Esophagus squamous epithelium (tissue), 5 donors: ENCODE measurements around the gene C11orf65. TPM values are rescaled to one million over a fixed set of nuclear protein-coding genes. Genes with fewer than 3 reads are reported as not detected.

Experiments used
- DNase-seq: peaks from one replicate; lab custom pipeline; 2025; lab: John Stamatoyannopoulos, UW
- H3K27ac ChIP-seq, 4 donors: fragments of 200-600 bp; sonication (generic); one replicate each; pipeline ENCODE4 v1.5.1; 2016 to 2019; ENCODE audit warnings: mild to moderate bottlenecking in 1 of 4
- H3K27me3 ChIP-seq, 4 donors: fragments of 200-600 bp; sonication (generic); 1 replicate in 3 of 4; 2 replicates in 1 of 4; pipeline versions ENCODE4 v1.5.1 to v1.6.0; 2017 to 2021; ENCODE audit warnings: antibody characterized with exemption in 1 of 4
- H3K36me3 ChIP-seq, 3 donors: fragments of 200-600 bp; sonication (generic); one replicate each; pipeline ENCODE4 v1.5.1; 2016 to 2019
- H3K4me1 ChIP-seq, 3 donors: fragments of 200-600 bp; sonication (generic); one replicate each; pipeline ENCODE4 v1.5.1; 2017 to 2019
- H3K4me3 ChIP-seq, 4 donors: fragments of 200-600 bp; sonication (generic); 1 replicate in 3 of 4; 2 replicates in 1 of 4; pipeline ENCODE4 v1.5.1; 2016 to 2019; ENCODE audit warnings: mild to moderate bottlenecking in 2 of 4, moderate library complexity in 1 of 4
- H3K9me3 ChIP-seq, 3 donors: fragments of 200-600 bp; sonication (generic); one replicate each; pipeline ENCODE4 v1.5.1; 2016 to 2019
- CTCF ChIP-seq, 6 experiments: fragments of 450-650 bp in 4 of 6; fragments of 200-600 bp in 2 of 6; sonication (generic) in 2 of 6; IDR thresholded peaks; one replicate each; pipeline ENCODE4 v1.5.1; 2016 to 2019; ENCODE audit warnings: antibody characterized with exemption in 6 of 6, mild to moderate bottlenecking in 4 of 6, moderate library complexity in 4 of 6
- POLR2A ChIP-seq, 4 donors: fragments of 450-650 bp; IDR thresholded peaks; one replicate each; pipeline ENCODE4 v1.6.1; 2017; ENCODE audit warnings: antibody characterized with exemption in 4 of 4, mild to moderate bottlenecking in 4 of 4, moderate library complexity in 3 of 4
- WGBS, 2 donors: methylation state at CpG; one replicate each; pipeline ENCODE4 v1.1.5; 2018; 5-methylcytosine and 5-hydroxymethylcytosine counted together
- intact Hi-C: fragments of 100-400 bp; cut with DNase I; formaldehyde crosslinking; loops from one replicate; pipeline ENCODE4 v1.15.0; 2022
- total RNA-seq, 4 donors: library from RNA; depleted of rRNA; stranded (reverse); fragments of >200 nt; gene quantifications; one replicate each; pipeline ENCODE4 v1.1.0, GENCODE V29; 2016
- donor health status: DM: yes; HTN: yes; CAD: no.

C11orf65 gene
- total RNA-seq, 4 donors from 2014 or later = 0.09 to 2.7 (median 0.95) TPM; not detected in 1

GRCh38 chr11:108370990-108371389, 96.3 kb downstream of the C11orf65 start:
- H3K27me3 ChIP-seq = no peaks in the 10 kb centered on the region
- H3K4me3 ChIP-seq = no peak overlapping the region
- no peaks in the 10 kb centered on the region for H3K9me3 ChIP-seq
- H3K27ac ChIP-seq = no peak overlapping the region
- 61 to 67% methylated on average over 5 of the region's 5 CpGs for WGBS, 2 donors
- H3K4me1 ChIP-seq = peaks cover 0 to 7% (median 0%) of the 10 kb centered on the region in 3 donors
- intact Hi-C loops = no loop called here
- peaks cover 0 to 19% (median 0%) of the 10 kb centered on the region in 3 donors for H3K36me3 ChIP-seq
- TF ChIP-seq POLR2A (IDR thresholded peaks at IDR 0.05) (no peak), CTCF (IDR thresholded peaks at IDR 0.05) (no peak)
- DNase-seq = no peak

- no peak for DNase-seq
Measured at GRCh38 chr11:108370315-108370714, 97.0 kb downstream of the C11orf65 start.

GRCh38 chr11:108369064-108369463, 98.3 kb downstream of the C11orf65 start:
- Histone ChIP-seq H3K4me1 (peaks cover 0 to 7% (median 0%) of the 10 kb centered on the region in 3 donors), H3K9me3 (no peaks in the 10 kb centered on the region), H3K36me3 (peaks cover 0 to 34% (median 0%) of the 10 kb centered on the region in 3 donors), H3K4me3 (no peak overlapping the region), H3K27me3 (no peaks in the 10 kb centered on the region), H3K27ac (no peak overlapping the region)
- no peak for DNase-seq
- TF ChIP-seq POLR2A (IDR thresholded peaks at IDR 0.05) (no peak), CTCF (IDR thresholded peaks at IDR 0.05) (no peak)
- intact Hi-C loops = no loop called here
- WGBS, 2 donors = 82 to 84% methylated on average over 5 of the region's 5 CpGs

More at GRCh38 chr11:108370315-108370714, 97.0 kb downstream of the C11orf65 start:
- peaks cover 0 to 7% (median 0%) of the 10 kb centered on the region in 3 donors for H3K4me1 ChIP-seq
- H3K27me3 ChIP-seq = no peaks in the 10 kb centered on the region
- no peak overlapping the region for H3K4me3 ChIP-seq
- peaks cover 0 to 26% (median 0%) of the 10 kb centered on the region in 3 donors for H3K36me3 ChIP-seq
- no peak overlapping the region for H3K27ac ChIP-seq
- TF ChIP-seq POLR2A (IDR thresholded peaks at IDR 0.05) (no peak), CTCF (IDR thresholded peaks at IDR 0.05) (no peak)
- H3K9me3 ChIP-seq = no peaks in the 10 kb centered on the region
- intact Hi-C loops = no loop called here

DNA sequence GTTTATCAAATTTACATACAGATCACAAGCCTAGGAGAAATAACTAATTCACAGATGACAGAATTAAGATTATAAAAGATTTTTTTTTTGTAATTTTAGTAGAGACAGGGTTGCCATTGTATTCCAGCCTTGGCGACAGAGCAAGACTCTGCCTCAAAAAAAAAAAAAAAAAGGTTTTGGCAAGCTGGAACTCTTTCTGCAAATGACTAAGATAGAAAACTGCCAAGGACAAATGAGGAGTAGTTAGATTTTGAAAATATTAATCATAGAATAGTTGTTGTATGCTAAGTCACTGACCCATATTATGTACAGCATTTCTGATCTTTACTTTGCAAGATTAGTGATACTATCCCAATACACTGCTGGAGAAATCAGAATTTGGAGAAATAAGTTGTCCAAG, 99.2 kb downstream of the C11orf65 start:
- H3K4me1 ChIP-seq = peaks cover 0 to 7% (median 0%) of the 10 kb centered on the region in 3 donors
- no peaks in the 10 kb centered on the region for H3K9me3 ChIP-seq
- peaks cover 0 to 34% (median 0%) of the 10 kb centered on the region in 3 donors for H3K36me3 ChIP-seq
- intact Hi-C loops = no loop called here
- H3K27ac ChIP-seq = no peak overlapping the region
- H3K4me3 ChIP-seq = no peak overlapping the region
- no peak for DNase-seq
- H3K27me3 ChIP-seq = no peaks in the 10 kb centered on the region
- no peak for TF ChIP-seq POLR2A (IDR thresholded peaks at IDR 0.05)
- TF ChIP-seq CTCF (IDR thresholded peaks at IDR 0.05) = no peak
- 17 to 59% methylated on average over 1 of the region's 1 CpG for WGBS, 2 donors

DNA sequence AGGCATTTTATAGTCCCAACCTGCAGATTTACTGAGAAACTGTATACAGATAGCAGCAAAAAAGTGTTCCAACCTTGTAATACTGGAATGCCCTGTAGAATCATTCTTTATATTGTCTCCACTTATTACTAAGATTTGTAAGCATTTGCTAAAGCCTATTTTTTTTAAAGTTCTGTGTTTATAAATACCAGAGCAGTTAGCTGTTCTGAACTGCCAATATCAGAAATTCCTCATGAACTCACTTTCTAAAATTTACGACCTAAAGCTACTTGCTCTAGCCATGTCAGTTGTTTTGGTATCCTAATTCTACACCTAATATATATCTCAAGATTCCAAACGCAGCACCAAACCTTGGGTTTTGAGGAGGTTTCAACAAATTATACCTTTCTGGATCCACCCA, 103.2 kb downstream of the C11orf65 start:
- H3K9me3 ChIP-seq = no peaks in the 10 kb centered on the region
- WGBS, 2 donors = 77 to 90% methylated on average over 2 of the region's 2 CpGs
- no peaks in the 10 kb centered on the region for H3K27me3 ChIP-seq
- H3K36me3 ChIP-seq = peaks cover 0 to 27% (median 0%) of the 10 kb centered on the region in 3 donors
- TF ChIP-seq CTCF (IDR thresholded peaks at IDR 0.05) = no peak
- TF ChIP-seq POLR2A (IDR thresholded peaks at IDR 0.05) = no peak
- peaks cover 0 to 7% (median 0%) of the 10 kb centered on the region in 3 donors for H3K4me1 ChIP-seq
- no peak overlapping the region for H3K4me3 ChIP-seq
- DNase-seq = no peak
- intact Hi-C loops = no loop called here
- H3K27ac ChIP-seq = no peak overlapping the region
